ENCODE measurements around the gene PLCB1.

GRCh38 chr20:8433291-8433690, 301.2 kb downstream of the PLCB1 start:
- TF ChIP-seq POLR2AphosphoS5 (IDR thresholded peaks at IDR 0.05; ENCODE audit: low read depth) = no peak
- no peak for TF ChIP-seq CTCF (conservative IDR thresholded peaks at IDR 0.05; ENCODE audit: low read depth in 2 of 2)
- TF ChIP-seq, protein P1, sequence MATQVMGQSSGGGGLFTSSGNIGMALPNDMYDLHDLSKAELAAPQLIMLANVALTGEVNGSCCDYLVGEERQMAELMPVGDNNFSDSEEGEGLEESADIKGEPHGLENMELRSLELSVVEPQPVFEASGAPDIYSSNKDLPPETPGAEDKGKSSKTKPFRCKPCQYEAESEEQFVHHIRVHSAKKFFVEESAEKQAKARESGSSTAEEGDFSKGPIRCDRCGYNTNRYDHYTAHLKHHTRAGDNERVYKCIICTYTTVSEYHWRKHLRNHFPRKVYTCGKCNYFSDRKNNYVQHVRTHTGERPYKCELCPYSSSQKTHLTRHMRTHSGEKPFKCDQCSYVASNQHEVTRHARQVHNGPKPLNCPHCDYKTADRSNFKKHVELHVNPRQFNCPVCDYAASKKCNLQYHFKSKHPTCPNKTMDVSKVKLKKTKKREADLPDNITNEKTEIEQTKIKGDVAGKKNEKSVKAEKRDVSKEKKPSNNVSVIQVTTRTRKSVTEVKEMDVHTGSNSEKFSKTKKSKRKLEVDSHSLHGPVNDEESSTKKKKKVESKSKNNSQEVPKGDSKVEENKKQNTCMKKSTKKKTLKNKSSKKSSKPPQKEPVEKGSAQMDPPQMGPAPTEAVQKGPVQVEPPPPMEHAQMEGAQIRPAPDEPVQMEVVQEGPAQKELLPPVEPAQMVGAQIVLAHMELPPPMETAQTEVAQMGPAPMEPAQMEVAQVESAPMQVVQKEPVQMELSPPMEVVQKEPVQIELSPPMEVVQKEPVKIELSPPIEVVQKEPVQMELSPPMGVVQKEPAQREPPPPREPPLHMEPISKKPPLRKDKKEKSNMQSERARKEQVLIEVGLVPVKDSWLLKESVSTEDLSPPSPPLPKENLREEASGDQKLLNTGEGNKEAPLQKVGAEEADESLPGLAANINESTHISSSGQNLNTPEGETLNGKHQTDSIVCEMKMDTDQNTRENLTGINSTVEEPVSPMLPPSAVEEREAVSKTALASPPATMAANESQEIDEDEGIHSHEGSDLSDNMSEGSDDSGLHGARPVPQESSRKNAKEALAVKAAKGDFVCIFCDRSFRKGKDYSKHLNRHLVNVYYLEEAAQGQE (IDR thresholded peaks at IDR 0.05; ENCODE audit: unreplicated experiment) = no peak
- no peak for TF ChIP-seq EZH2 (IDR thresholded peaks at IDR 0.05; ENCODE audit: low read depth, unreplicated experiment)
- TF ChIP-seq EZH2phosphoT487 (IDR thresholded peaks at IDR 0.05; ENCODE audit: unreplicated experiment) = no peak
- TF ChIP-seq NANOG (IDR thresholded peaks at IDR 0.05; ENCODE audit: borderline replicate concordance) = no peak
